ENCODE results near the gene ATP2B3. TPM values are rescaled to one million over a fixed set of nuclear protein-coding genes. Genes with fewer than 3 reads are reported as not detected.

The ATP2B3 gene
- total RNA-seq, 1 donor from 2014 or later, result not detected

GRCh38 chrX:153488231-153488914 is 29.1 kb upstream of the ATP2B3 start:
- DNase-seq (ENCODE audit: low spot score), result no peak

GRCh38 chrX:153490217-153490930 is 27.1 kb upstream of the ATP2B3 start:
- DNase-seq (ENCODE audit: low spot score), result no peak

GRCh38 chrX:153491351-153491914 is 26.0 kb upstream of the ATP2B3 start:
- DNase-seq (ENCODE audit: low spot score), result no peak

- DNase-seq (ENCODE audit: low spot score), result no peak
These were observed 25.5 kb upstream of the ATP2B3 start for GRCh38 chrX:153491918-153492317.

GRCh38 chrX:153492543-153492942 is 24.9 kb upstream of the ATP2B3 start:
- DNase-seq (ENCODE audit: low spot score), result no peak

- no peak for DNase-seq (ENCODE audit: low spot score)
These were observed 24.4 kb upstream of the ATP2B3 start for GRCh38 chrX:153493085-153493484.

- DNase-seq (ENCODE audit: low spot score), result no peak
These were observed 23.4 kb upstream of the ATP2B3 start for GRCh38 chrX:153494061-153494460.

GRCh38 chrX:153494541-153495361 is 22.7 kb upstream of the ATP2B3 start, which contains the start of gene BGN:
Gene BGN, plus strand, starts transcription at chrX:153494980. Its CDS starts 9,652 bp downstream, at chrX:153504632.
- no peak for DNase-seq (ENCODE audit: low spot score)

GRCh38 chrX:153495362-153495751 is 22.1 kb upstream of the ATP2B3 start:
- DNase-seq (ENCODE audit: low spot score), result no peak

- no peak for DNase-seq (ENCODE audit: low spot score)
These were observed 21.4 kb upstream of the ATP2B3 start for GRCh38 chrX:153495903-153496589.

- DNase-seq (ENCODE audit: low spot score), result no peak
These were observed 20.9 kb upstream of the ATP2B3 start for GRCh38 chrX:153496590-153496959.

GRCh38 chrX:153498453-153498852 is 19.0 kb upstream of the ATP2B3 start:
- DNase-seq (ENCODE audit: low spot score), result no peak

- DNase-seq (ENCODE audit: low spot score), result no peak
These were observed 18.1 kb upstream of the ATP2B3 start for GRCh38 chrX:153499341-153499740.

GRCh38 chrX:153499876-153500275 is 17.6 kb upstream of the ATP2B3 start:
- no peak for DNase-seq (ENCODE audit: low spot score)

- no peak for DNase-seq (ENCODE audit: low spot score)
These were observed 16.7 kb upstream of the ATP2B3 start for GRCh38 chrX:153500676-153501280.

GRCh38 chrX:153501530-153501929 is 15.9 kb upstream of the ATP2B3 start:
- DNase-seq (ENCODE audit: low spot score), result no peak

- no peak for DNase-seq (ENCODE audit: low spot score)
These were observed 15.3 kb upstream of the ATP2B3 start for GRCh38 chrX:153502131-153502530.

- no peak for DNase-seq (ENCODE audit: low spot score)
These were observed 14.6 kb upstream of the ATP2B3 start for GRCh38 chrX:153502796-153503195.

GRCh38 chrX:153504445-153505016 is 12.9 kb upstream of the ATP2B3 start:
- DNase-seq (ENCODE audit: low spot score), result no peak

GRCh38 chrX:153505361-153505760 is 12.1 kb upstream of the ATP2B3 start:
- DNase-seq (ENCODE audit: low spot score), result no peak
